Dedifferentiated amniotic fluid mesenchymal stem cell (primary cell): ENCODE data around the gene HLA-B.

Source experiments
- DNase-seq: peaks from one replicate; pipeline ENCODE4 v3.0.0-alpha.2; 2016; ENCODE audit errors: extremely low spot score

The HLA-B gene

GRCh38 chr6:31352683-31353383 is 4.1 kb downstream of the HLA-B start:
- no peak for DNase-seq

- DNase-seq = no peak
Measured at GRCh38 chr6:31352310-31352682, 4.7 kb downstream of the HLA-B start.

- no peak for DNase-seq
Measured at GRCh38 chr6:31351401-31352309, 5.3 kb downstream of the HLA-B start.

GRCh38 chr6:31351033-31351380 is 6.0 kb downstream of the HLA-B start:
- DNase-seq = no peak

GRCh38 chr6:31350196-31351032 is 6.6 kb downstream of the HLA-B start:
- DNase-seq = no peak

- DNase-seq = no peak
Measured at GRCh38 chr6:31349301-31349700, 7.7 kb downstream of the HLA-B start.

GRCh38 chr6:31345026-31345730 is 11.8 kb downstream of the HLA-B start:
- DNase-seq = no peak

GRCh38 chr6:31340228-31340627 is 16.8 kb downstream of the HLA-B start:
- DNase-seq = no peak

- no peak for DNase-seq
Measured at GRCh38 chr6:31339210-31339609, 17.8 kb downstream of the HLA-B start.

GRCh38 chr6:31336896-31337496 is 20.0 kb downstream of the HLA-B start:
- DNase-seq = no peak

- no peak for DNase-seq
Measured at GRCh38 chr6:31332637-31333602, 24.1 kb downstream of the HLA-B start.

- DNase-seq = peak; percentile 10
Measured at GRCh38 chr6:31328355-31328960, 28.5 kb downstream of the HLA-B start.

- DNase-seq = no peak
Measured at GRCh38 chr6:31321820-31322219, 35.2 kb downstream of the HLA-B start.

GRCh38 chr6:31321005-31321707 is 35.8 kb downstream of the HLA-B start:
- DNase-seq = no peak

GRCh38 chr6:31317036-31317435 is 39.9 kb downstream of the HLA-B start:
- DNase-seq = no peak

- DNase-seq = no peak
Measured at GRCh38 chr6:31309641-31310040, 47.3 kb downstream of the HLA-B start.

- DNase-seq = no peak
Measured at GRCh38 chr6:31308845-31309175, 48.2 kb downstream of the HLA-B start.

GRCh38 chr6:31308050-31308844 is 48.7 kb downstream of the HLA-B start:
- DNase-seq = no peak
